ENCODE results near the gene TSC22D1. TPM values are rescaled to one million over a fixed set of nuclear protein-coding genes. Genes with fewer than 3 reads are reported as not detected.

Gene TSC22D1
- total RNA-seq, 1 donor from 2014 or later, result 70.0 TPM

DNA sequence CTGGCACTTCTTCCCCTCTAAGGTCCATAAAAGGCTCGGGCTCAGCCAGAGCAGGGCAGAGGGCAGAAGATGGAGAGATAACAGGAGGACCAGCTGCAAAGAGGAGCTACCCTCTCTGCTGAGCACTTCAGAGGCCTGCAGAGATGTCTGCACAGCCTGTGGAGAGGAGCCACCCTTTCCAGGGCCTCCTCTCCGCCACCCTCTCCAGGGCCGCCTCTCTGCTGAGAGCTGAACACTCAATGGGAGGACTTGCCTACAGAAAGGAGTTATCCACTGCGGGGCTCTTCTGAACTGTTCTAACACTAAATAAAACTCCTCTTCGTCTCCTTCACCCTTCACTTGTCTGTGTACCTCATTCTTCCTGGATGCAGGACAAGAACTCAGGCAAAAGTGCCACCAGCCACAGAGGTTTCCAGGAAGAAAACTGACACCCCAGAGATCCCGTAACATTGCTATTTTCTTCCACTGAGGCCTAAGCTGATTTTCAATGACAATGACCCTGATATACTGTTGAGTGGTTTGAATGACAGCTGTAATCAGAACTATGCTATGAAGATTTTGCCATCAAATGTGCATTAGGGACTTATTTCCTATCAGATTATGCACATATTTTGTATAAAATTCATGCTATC lies 16.2 kb upstream of the TSC22D1 start:
- no peak for DNase-seq (ENCODE audit: low read depth)
- Histone ChIP-seq H3K36me3 (ENCODE audit: control insufficient read depth, insufficient read depth, low read length) (no peaks in the 10 kb centered on the region), H3K4me3 (ENCODE audit: low read depth, low read length) (no peak overlapping the region), H3K27me3 (ENCODE audit: control insufficient read depth, insufficient read depth, low read length) (no peaks in the 10 kb centered on the region)
- TF ChIP-seq, protein P1, sequence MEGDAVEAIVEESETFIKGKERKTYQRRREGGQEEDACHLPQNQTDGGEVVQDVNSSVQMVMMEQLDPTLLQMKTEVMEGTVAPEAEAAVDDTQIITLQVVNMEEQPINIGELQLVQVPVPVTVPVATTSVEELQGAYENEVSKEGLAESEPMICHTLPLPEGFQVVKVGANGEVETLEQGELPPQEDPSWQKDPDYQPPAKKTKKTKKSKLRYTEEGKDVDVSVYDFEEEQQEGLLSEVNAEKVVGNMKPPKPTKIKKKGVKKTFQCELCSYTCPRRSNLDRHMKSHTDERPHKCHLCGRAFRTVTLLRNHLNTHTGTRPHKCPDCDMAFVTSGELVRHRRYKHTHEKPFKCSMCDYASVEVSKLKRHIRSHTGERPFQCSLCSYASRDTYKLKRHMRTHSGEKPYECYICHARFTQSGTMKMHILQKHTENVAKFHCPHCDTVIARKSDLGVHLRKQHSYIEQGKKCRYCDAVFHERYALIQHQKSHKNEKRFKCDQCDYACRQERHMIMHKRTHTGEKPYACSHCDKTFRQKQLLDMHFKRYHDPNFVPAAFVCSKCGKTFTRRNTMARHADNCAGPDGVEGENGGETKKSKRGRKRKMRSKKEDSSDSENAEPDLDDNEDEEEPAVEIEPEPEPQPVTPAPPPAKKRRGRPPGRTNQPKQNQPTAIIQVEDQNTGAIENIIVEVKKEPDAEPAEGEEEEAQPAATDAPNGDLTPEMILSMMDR (IDR thresholded peaks at IDR 0.05; ENCODE audit: insufficient read depth, low read length, poor library complexity, severe bottlenecking), result no peak

GRCh38 chr13:44591316-44591715 lies 15.2 kb upstream of the TSC22D1 start:
- no peaks in the 10 kb centered on the region for H3K27me3 ChIP-seq (ENCODE audit: control insufficient read depth, insufficient read depth, low read length)
- H3K4me3 ChIP-seq (ENCODE audit: low read depth, low read length), result no peak overlapping the region
- TF ChIP-seq, protein P1 (IDR thresholded peaks at IDR 0.05; ENCODE audit: insufficient read depth, low read length, poor library complexity, severe bottlenecking), result no peak
- H3K36me3 ChIP-seq (ENCODE audit: control insufficient read depth, insufficient read depth, low read length), result no peaks in the 10 kb centered on the region
- no peak for DNase-seq (ENCODE audit: low read depth)

- DNase-seq (ENCODE audit: low read depth), result no peak
- no peaks in the 10 kb centered on the region for H3K36me3 ChIP-seq (ENCODE audit: control insufficient read depth, insufficient read depth, low read length)
- H3K4me3 ChIP-seq (ENCODE audit: low read depth, low read length), result no peak overlapping the region
- no peaks in the 10 kb centered on the region for H3K27me3 ChIP-seq (ENCODE audit: control insufficient read depth, insufficient read depth, low read length)
- TF ChIP-seq, protein P1 (IDR thresholded peaks at IDR 0.05; ENCODE audit: insufficient read depth, low read length, poor library complexity, severe bottlenecking), result no peak
Measured at GRCh38 chr13:44583137-44583536, 7.0 kb upstream of the TSC22D1 start.

GRCh38 chr13:44578067-44578400 lies 1.9 kb upstream of the TSC22D1 start:
- peaks cover 2% of the 10 kb centered on the region for H3K36me3 ChIP-seq (ENCODE audit: control insufficient read depth, insufficient read depth, low read length)
- peak overlapping the region; percentile 77 for H3K4me3 ChIP-seq (ENCODE audit: low read depth, low read length)
- H3K27me3 ChIP-seq (ENCODE audit: control insufficient read depth, insufficient read depth, low read length), result no peaks in the 10 kb centered on the region
- no peak for DNase-seq (ENCODE audit: low read depth)
- TF ChIP-seq, protein P1 (IDR thresholded peaks at IDR 0.05; ENCODE audit: insufficient read depth, low read length, poor library complexity, severe bottlenecking), result no peak

DNA sequence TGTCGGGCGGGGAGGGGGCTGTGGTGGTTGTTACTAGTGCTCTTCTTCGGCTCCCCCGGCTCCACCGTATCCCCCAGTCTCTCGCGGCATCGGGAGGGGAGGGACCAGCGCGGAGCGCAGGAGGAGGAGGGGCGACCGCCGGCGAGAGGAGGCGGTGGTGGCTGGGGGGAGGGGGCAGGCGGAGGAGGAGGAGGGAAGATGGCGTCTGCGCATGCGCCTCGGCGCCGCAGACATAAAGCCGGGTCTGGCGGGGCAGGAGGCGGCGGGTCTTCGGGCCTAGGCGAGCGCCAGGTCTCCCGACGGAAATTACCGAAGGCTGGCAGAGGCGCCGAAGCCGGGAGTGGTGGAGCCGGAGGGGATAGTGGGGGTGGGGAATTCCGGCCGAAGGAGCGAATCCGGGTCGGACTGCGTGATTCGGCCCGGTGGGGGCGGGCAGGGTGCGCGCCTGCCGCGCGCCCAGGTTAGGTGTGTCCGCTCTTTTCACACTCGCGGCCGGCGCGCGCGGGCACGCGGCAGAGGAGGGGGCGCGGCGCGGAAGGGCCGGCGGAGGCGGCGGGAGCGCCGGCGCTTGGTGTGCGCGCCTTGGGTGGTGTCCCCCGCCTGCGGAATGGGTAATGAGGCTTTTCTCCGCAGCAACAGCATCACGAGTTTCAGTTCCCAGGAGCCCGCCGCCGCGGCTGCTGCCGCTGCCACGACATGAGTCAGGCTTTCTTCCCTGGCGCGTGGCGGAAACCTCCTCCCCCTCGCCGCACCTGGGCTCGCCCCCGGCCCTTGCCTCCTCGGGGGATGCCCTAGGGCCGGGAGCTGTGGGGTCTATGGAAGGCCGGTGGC lies 1.3 kb upstream of the TSC22D1 start:
- peaks cover 2% of the 10 kb centered on the region for H3K36me3 ChIP-seq (ENCODE audit: control insufficient read depth, insufficient read depth, low read length)

More for the DNA sequence above, 1.3 kb upstream of the TSC22D1 start:
- Histone ChIP-seq H3K27me3 (ENCODE audit: control insufficient read depth, insufficient read depth, low read length) (no peaks in the 10 kb centered on the region), H3K4me3 (ENCODE audit: low read depth, low read length) (peak overlapping the region; percentile 77)
- TF ChIP-seq, protein P1 (IDR thresholded peaks at IDR 0.05; ENCODE audit: insufficient read depth, low read length, poor library complexity, severe bottlenecking), result no peak
- DNase-seq (ENCODE audit: low read depth), result peak; percentile 76

All from kidney epithelial cell (primary cell).